Body of pancreas (tissue), 4 donors: ENCODE data around the gene CD8B2.

Source experiments
- CTCF ChIP-seq, 7 experiments: fragments of 450-650 bp in 4 of 7; fragments of 200-600 bp in 3 of 7; sonication (generic) in 3 of 7; IDR thresholded peaks; one replicate each; pipeline ENCODE4 v1.5.1; 2016 to 2019; ENCODE audit warnings: antibody characterized with exemption in 7 of 7
- POLR2A ChIP-seq, 3 donors: fragments of 450-650 bp; IDR thresholded peaks; one replicate each; pipeline ENCODE4 v1.6.1; 2016; ENCODE audit warnings: antibody characterized with exemption in 3 of 3, mild to moderate bottlenecking in 2 of 3

GRCh38 chr2:106554411-106554810 is 67.2 kb downstream of the CD8B2 start:
- TF ChIP-seq CTCF (IDR thresholded peaks at IDR 0.05) = no peak
- no peak for TF ChIP-seq POLR2A (IDR thresholded peaks at IDR 0.05)
